HCT116 (cell line): Measurements from ENCODE around the gene CSF1R. TPM values are rescaled to one million over a fixed set of nuclear protein-coding genes. Genes with fewer than 3 reads are reported as not detected.

Experiments
- ATAC-seq: fragments of 200-7000 bp; cut with Tn5 transposase; 2 replicates; pipeline ENCODE4 v1.9.1; 2020; ENCODE audit warnings: mild to moderate bottlenecking, moderate library complexity
- BruUV-seq: library from RNA; stranded (reverse); fragments of 400-500 nt; replicated peaks from 2 replicates; lab custom pipeline; 2021; lab: Mats Ljungman, UMichigan
- CTCF ChIA-PET: fragments of 300-600 bp; sonication (Branson Sonifier 250); formaldehyde crosslinking; loops from one replicate; lab custom pipeline; 2021; ENCODE audit warnings: antibody characterized with exemption; lab: Charles Lee
- POLR2A ChIA-PET: fragments of 300-600, 350-600 bp; sonication (Branson Sonifier 250); formaldehyde crosslinking; loops from one replicate; lab custom pipeline; 2021; ENCODE audit warnings: antibody characterized with exemption; lab: Charles Lee
- RAD21 ChIA-PET, 2 experiments: fragments of 300-600 bp; sonication (Branson Sonifier 250); formaldehyde crosslinking; loops; one replicate each; lab custom pipeline; 2023; ENCODE audit warnings: low total read pairs in 2 of 2; ENCODE audit not compliant: uncharacterized antibody in 2 of 2, unreplicated experiment in 2 of 2, low non-redundant PET in 1 of 2; lab: Charles Lee
- DNase-seq: peaks from one replicate; pipeline ENCODE4 v3.0.0-alpha.2; 2010; ENCODE audit warnings: low read depth, low spot score
- H2AFZ ChIP-seq: fragments of 200-600 bp; shearing (Covaris generic), sonication (generic); 2 replicates; pipeline ENCODE4 v1.6.1; 2017; ENCODE audit warnings: low read depth, mixed run types, mixed read lengths, antibody characterized with exemption, low read length; ENCODE audit not compliant: poor library complexity, severe bottlenecking
- H3K27ac ChIP-seq: 2 replicates; pipeline ENCODE4 v1.5.1; 2012; ENCODE audit warnings: low read depth, low read length
- H3K27me3 ChIP-seq: fragments of 200-600 bp; sonication (generic); 2 replicates; pipeline ENCODE4 v1.6.1; 2016; ENCODE audit warnings: mixed run types, low read length, mixed read lengths; ENCODE audit not compliant: insufficient read depth
- H3K36me3 ChIP-seq, 2 experiments: fragments of 200-500 bp in 1 of 2; fragments of 200-600 bp in 1 of 2; sonication (Bioruptor generic) in 1 of 2; sonication (generic) in 1 of 2; 2 replicates each; pipeline versions ENCODE4 v1.5.1 to v1.6.1; 2014 to 2016; ENCODE audit warnings: low read length in 2 of 2, inconsistent platforms in 1 of 2, mixed read lengths in 1 of 2, mixed run types in 1 of 2; ENCODE audit not compliant: insufficient read depth in 2 of 2, control insufficient read depth in 1 of 2
- H3K4me1 ChIP-seq, 2 experiments: fragments of 200-600 bp in 1 of 2; sonication (generic) in 1 of 2; 2 replicates each; pipeline versions ENCODE4 v1.5.1 to v1.6.1; 2012 to 2017; ENCODE audit warnings: low read length in 2 of 2, inconsistent platforms in 1 of 2, mild to moderate bottlenecking in 1 of 2, mixed read lengths in 1 of 2, mixed run types in 1 of 2, moderate library complexity in 1 of 2; ENCODE audit not compliant: insufficient read depth in 2 of 2, control insufficient read depth in 1 of 2
- H3K4me2 ChIP-seq: fragments of 200-600 bp; sonication (generic); 2 replicates; pipeline ENCODE4 v1.6.1; 2017; ENCODE audit warnings: mixed run types, low read length, mixed read lengths
- H3K4me3 ChIP-seq, 2 experiments: fragments of 200-600 bp in 1 of 2; sonication (generic) in 1 of 2; replicated peaks in 1 of 2; 2 replicates each; pipeline ENCODE4 v1.5.1; 2011 to 2016; ENCODE audit warnings: low read length in 2 of 2, control low read depth in 1 of 2, low read depth in 1 of 2, mild to moderate bottlenecking in 1 of 2, mixed read lengths in 1 of 2, mixed run types in 1 of 2
- H3K79me2 ChIP-seq: fragments of 200-600 bp; sonication (generic); 2 replicates; pipeline ENCODE4 v1.6.1; 2017; ENCODE audit warnings: mild to moderate bottlenecking, mixed run types, low read length, moderate library complexity, mixed read lengths; ENCODE audit not compliant: insufficient read depth
- H3K9ac ChIP-seq: fragments of 200-600 bp; sonication (generic); 2 replicates; pipeline ENCODE4 v1.6.1; 2016; ENCODE audit warnings: low read length, mixed read lengths
- H3K9me2 ChIP-seq: fragments of 200-600 bp; sonication (generic), shearing (Covaris generic); 2 replicates; pipeline ENCODE4 v1.6.1; 2017; ENCODE audit warnings: mixed run types, mild to moderate bottlenecking, moderate library complexity; ENCODE audit not compliant: insufficient read depth
- H3K9me3 ChIP-seq, 2 experiments: fragments of 200-500 bp in 1 of 2; fragments of 200-600 bp in 1 of 2; sonication (Bioruptor generic) in 1 of 2; sonication (generic) in 1 of 2; 2 replicates each; pipeline ENCODE4 v1.6.1; 2014 to 2017; ENCODE audit warnings: low read length in 2 of 2, mixed read lengths in 2 of 2, inconsistent platforms in 1 of 2, low read depth in 1 of 2, mild to moderate bottlenecking in 1 of 2, mixed run types in 1 of 2, moderate library complexity in 1 of 2; ENCODE audit not compliant: control insufficient read depth in 1 of 2, insufficient read depth in 1 of 2
- H4K20me1 ChIP-seq: fragments of 200-600 bp; sonication (generic), shearing (Covaris generic); 2 replicates; pipeline ENCODE4 v1.6.1; 2017; ENCODE audit warnings: mixed run types, mild to moderate bottlenecking, moderate library complexity; ENCODE audit not compliant: insufficient read depth
- CBX3 ChIP-seq: IDR thresholded peaks from 2 replicates; pipeline ENCODE4 v1.6.1; 2012; ENCODE audit warnings: low read depth
- SP1 ChIP-seq: IDR thresholded peaks from 2 replicates; pipeline ENCODE4 v1.6.1; 2012; ENCODE audit warnings: low read depth
- YY1 ChIP-seq: IDR thresholded peaks from 2 replicates; pipeline ENCODE4 v1.6.1; 2011; ENCODE audit warnings: low read length, low read depth, moderate library complexity, mild to moderate bottlenecking; ENCODE audit not compliant: insufficient replicate concordance; ENCODE audit errors: extremely low read depth
- intact Hi-C: fragments of 100-400 bp; cut with micrococcal nuclease; formaldehyde crosslinking; loops from 2 replicates; pipeline ENCODE4 v1.10.0; 2022
- total RNA-seq: library from RNA; stranded (reverse); gene quantifications from one replicate; pipeline ENCODE4 v1.2.1, GENCODE V29; 2021; ENCODE audit not compliant: unreplicated experiment
- TF ChIP-seq, protein P1 (sequence below): IDR thresholded peaks from 2 replicates; pipeline ENCODE4 v1.6.1; 2012

The CSF1R gene
- total RNA-seq, 1 experiment from 2014 or later = 0.17 TPM

GRCh38 chr5:150007050-150007449 is 79.3 kb downstream of the CSF1R start:
- Histone ChIP-seq H3K9me2 (no peaks in the 10 kb centered on the region), H3K9me3 (no peaks in the 10 kb centered on the region), H3K79me2 (peaks cover 94% of the 10 kb centered on the region), H3K4me2 (no peak overlapping the region), H3K9ac (no peak overlapping the region), H3K4me3 (no peak overlapping the region), H3K27ac (no peak overlapping the region), H4K20me1 (no peaks in the 10 kb centered on the region)
- ChIA-PET RAD21 (no interaction called here), POLR2A (no interaction called here), CTCF (interaction anchor here (1.8 kb wide), 1 partner anchor 11 kb away, joined by 3 read pairs; no protein-coding TSS in a partner anchor)
- intact Hi-C loops = loop anchor here (10.0 kb wide), 2 partner anchors 208 to 348 kb away; partner anchors contain the start of gene TCOF1
- TF ChIP-seq SP1 = no peak
- TF ChIP-seq, protein P1, sequence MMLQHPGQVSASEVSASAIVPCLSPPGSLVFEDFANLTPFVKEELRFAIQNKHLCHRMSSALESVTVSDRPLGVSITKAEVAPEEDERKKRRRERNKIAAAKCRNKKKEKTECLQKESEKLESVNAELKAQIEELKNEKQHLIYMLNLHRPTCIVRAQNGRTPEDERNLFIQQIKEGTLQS = no peak
- TF ChIP-seq, all 23 proteins: peak for 0
- ATAC-seq = no peak
- no peak overlapping the region for H2AFZ ChIP-seq
- peaks cover 39 to 53% of the 10 kb centered on the region in 2 experiments for H3K36me3 ChIP-seq
- DNase-seq = no peak
- H3K4me1 ChIP-seq = peaks cover 5 to 8% of the 10 kb centered on the region in 2 experiments; a peak in 3 of 4 replicates
- H3K27me3 ChIP-seq = no peaks in the 10 kb centered on the region
- no TSS peak for BruUV-seq

DNA sequence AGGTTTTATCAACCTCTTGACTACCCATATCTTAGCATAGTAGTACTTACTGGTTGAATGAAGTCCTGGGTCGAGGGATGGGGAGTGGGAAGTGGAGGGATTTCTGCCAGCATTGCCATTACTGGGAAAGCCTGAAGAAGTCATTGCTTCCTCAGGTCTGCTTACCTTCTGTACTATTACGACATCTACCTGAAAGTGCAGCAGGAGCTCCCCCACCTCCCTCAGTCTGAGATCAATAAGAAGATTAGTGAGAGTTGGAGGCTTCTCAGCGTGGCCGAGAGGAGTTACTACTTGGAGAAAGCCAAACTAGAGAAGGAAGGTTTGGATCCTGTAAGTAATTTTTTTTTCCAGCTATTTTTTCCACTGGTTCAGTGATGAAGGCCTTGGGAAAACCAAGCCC is 80.0 kb downstream of the CSF1R start:
- peaks cover 5 to 14% of the 10 kb centered on the region in 2 experiments; a peak in 3 of 4 replicates for H3K4me1 ChIP-seq
- TF ChIP-seq YY1 (no peak), CBX3 (no peak)
- TF ChIP-seq, all 23 proteins: peak for 0
- Histone ChIP-seq H3K4me3 (no peak overlapping the region), H3K9ac (no peak overlapping the region), H3K9me3 (no peaks in the 10 kb centered on the region), H3K36me3 (peaks cover 38 to 49% of the 10 kb centered on the region in 2 experiments), H2AFZ (no peak overlapping the region), H4K20me1 (no peaks in the 10 kb centered on the region), H3K4me2 (no peak overlapping the region), H3K27ac (no peak overlapping the region), H3K79me2 (peaks cover 99% of the 10 kb centered on the region), H3K9me2 (no peaks in the 10 kb centered on the region), H3K27me3 (no peaks in the 10 kb centered on the region)
- ChIA-PET RAD21 (no interaction called here), POLR2A (no interaction called here), CTCF (interaction anchor here (1.8 kb wide), 1 partner anchor 12 kb away, joined by 3 read pairs; no protein-coding TSS in a partner anchor)
- intact Hi-C loops = loop anchor here (10.0 kb wide), 2 partner anchors 208 to 348 kb away; partner anchors contain the start of gene TCOF1
- DNase-seq (no peak), ATAC-seq (no peak)
- BruUV-seq = no TSS peak

Other genes with a start within 250 kb of the CSF1R start
- not detected for gene PDE6A, start 141.8 kb downstream of the CSF1R start, total RNA-seq
- gene SLC26A2, start 125.8 kb downstream of the CSF1R start, total RNA-seq = 7.8 TPM
- gene TIGD6, start 85.9 kb downstream of the CSF1R start, total RNA-seq = 2.1 TPM
- gene HMGXB3, start 85.8 kb downstream of the CSF1R start, total RNA-seq = 41.8 TPM
- 0.34 TPM for gene PDGFRB, start 69.3 kb upstream of the CSF1R start, total RNA-seq
- gene CDX1, start 80.2 kb upstream of the CSF1R start, total RNA-seq = not detected
- not detected for gene SLC6A7, start 103.5 kb upstream of the CSF1R start, total RNA-seq
- not detected for gene CAMK2A, start 203.2 kb upstream of the CSF1R start, total RNA-seq
- gene ARSI, start 216.4 kb upstream of the CSF1R start, total RNA-seq = 0.07 TPM